ENCODE measurements around the gene IFNL3.
"Not testable (repeated sequence)": the region's sequence is repeated elsewhere in the genome, so short reads cannot be mapped to it uniquely, and the experiment has no call there.

GRCh38 chr19:39219108-39219507 lies 25.7 kb downstream of the IFNL3 start:
- TF ChIP-seq EZH2phosphoT487 (IDR thresholded peaks at IDR 0.05; ENCODE audit: low read depth); CTCF (IDR thresholded peaks at IDR 0.05; ENCODE audit: low read depth, low read length): not testable (repeated sequence)

All from OCI-LY3 (cell line).